Cardiac atrium fibroblast (primary cell): ENCODE measurements around the gene CAMK2N1. TPM values are rescaled to one million over a fixed set of nuclear protein-coding genes. Genes with fewer than 3 reads are reported as not detected.

Experiments used
- total RNA-seq: library from RNA; depleted of rRNA; stranded (reverse); fragments of >200 nt; gene quantifications from 2 replicates; pipeline ENCODE4 v1.2.3, GENCODE V29; 2015

CAMK2N1 gene
- 5.4 and 11.2 TPM in 2 replicates for total RNA-seq

DNA sequence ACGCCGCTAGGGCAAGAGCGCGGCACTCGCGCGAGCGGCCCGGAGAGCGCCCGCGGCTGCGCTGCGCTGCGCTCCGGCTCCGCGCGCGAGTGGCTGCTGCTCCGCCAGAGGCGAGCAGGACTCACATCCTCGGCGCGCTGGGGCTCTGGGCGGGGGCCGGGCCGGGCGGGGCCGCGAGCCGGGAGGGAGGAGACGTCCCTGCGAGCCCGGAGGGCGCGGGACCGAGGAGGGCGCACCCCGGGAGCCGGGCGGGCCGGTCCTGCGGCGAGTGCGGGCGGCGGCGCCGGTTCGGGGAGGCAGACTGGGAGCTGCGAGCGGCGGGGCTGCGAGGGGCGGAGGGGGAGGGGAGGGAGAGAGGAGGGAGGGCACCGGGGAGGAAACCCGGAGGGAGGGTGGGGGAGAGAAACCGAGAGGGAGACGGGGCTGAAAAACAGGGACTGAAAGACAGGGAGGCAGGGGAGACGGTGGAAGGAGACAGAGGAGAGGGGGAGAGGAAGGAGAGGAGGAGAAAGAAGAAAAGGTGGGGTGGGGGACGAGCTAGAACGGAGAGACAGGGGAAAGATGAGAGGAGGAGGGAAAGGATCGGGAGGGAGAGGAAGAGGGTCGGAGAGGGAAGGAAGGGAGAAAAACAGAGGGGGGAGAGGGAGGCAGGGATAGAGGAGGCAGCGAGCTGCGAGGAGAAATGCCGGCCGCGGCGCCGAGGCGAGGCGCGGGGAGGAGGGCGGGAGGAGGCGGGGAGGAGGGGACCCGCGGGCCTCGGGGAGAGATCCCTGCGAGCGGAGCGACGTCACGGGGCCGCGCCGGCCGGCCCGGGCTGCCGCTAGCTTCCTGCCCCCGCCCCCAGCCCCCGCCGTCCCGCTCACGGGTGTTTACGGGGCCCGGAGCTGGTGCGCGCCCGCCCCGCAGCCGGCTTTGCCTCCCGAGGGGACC is at the start of gene CAMK2N1:
CAMK2N1 (minus strand) TSS at position 684 of the 930 bp plus-strand sequence. CDS start 831 bp downstream, outside the sequence.

DNA sequence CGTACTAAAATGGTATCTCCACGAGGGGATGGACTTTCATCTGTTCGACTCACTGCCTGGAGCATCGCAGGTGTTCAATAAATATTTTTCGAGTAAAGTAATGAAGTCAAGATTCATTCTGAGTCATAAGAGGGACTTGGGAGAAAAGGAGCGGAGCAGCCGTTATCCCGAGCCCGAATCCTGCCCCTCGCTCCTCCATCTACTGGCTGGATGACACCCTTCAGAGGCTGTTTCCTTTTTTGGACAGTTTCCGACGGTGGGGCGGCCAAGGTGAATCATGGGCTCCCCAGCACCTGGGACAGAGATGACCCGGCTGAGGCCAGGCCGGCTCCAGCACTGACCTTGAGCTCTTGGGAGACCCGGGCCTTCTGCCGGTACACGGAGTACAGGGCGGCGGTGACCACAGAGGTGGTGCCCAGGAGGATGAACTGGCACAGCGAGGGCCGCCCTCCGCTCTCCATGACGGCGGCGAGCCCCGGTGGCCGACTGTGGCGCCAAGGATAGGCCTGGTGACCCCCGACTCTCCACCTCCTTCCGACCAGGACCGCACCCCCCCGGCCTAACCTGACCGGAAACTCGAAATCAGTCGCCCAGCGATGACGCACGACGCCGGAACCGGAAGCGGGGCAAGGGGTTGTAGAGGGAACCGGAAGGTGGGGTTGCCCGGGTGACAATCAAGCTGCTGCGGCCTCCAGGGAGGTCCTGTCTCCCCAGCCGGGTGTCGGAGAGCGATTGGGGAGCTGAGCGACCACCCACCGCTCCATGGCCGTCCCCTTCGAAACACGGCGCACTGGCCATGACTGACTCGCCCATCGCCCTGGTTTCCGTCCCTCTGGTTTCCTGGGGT is 21.8 kb upstream of the CAMK2N1 start, which contains the start of gene MUL1:
MUL1 (minus strand) TSS at position 588 of the 847 bp plus-strand sequence; CDS start at position 461, 127 bp downstream.

Other genes with a start within 250 kb of the CAMK2N1 start
- not detected in 2 replicates for gene VWA5B1, start 195.3 kb downstream of the CAMK2N1 start, total RNA-seq
- 30.3 and 30.8 TPM in 2 replicates for gene MUL1, start 21.9 kb upstream of the CAMK2N1 start, total RNA-seq
- gene FAM43B, start 66.4 kb upstream of the CAMK2N1 start, total RNA-seq: 0.32 TPM in 1 of 2 replicates, not detected in the other
- gene CDA, start 102.9 kb upstream of the CAMK2N1 start, total RNA-seq: 1.6 TPM in 1 of 2 replicates, not detected in the other
- 56.5 and 73.4 TPM in 2 replicates for gene PINK1, start 147.2 kb upstream of the CAMK2N1 start, total RNA-seq
- gene DDOST, start 175.2 kb upstream of the CAMK2N1 start, total RNA-seq: 405 and 439 TPM in 2 replicates
- gene KIF17, start 231.8 kb upstream of the CAMK2N1 start, total RNA-seq: 0.81 TPM in 1 of 2 replicates, not detected in the other
- gene SH2D5, start 246.5 kb upstream of the CAMK2N1 start, total RNA-seq: 0.54 and 1.3 TPM in 2 replicates